ENCODE data around the gene PRDM16.

GRCh38 chr1:3326516-3327388 lies 257.7 kb downstream of the PRDM16 start:
- no peak for TF ChIP-seq CTCF (IDR thresholded peaks at IDR 0.05; ENCODE audit: insufficient read depth, low read depth, low read length)
- no peak for TF ChIP-seq EZH2 (IDR thresholded peaks at IDR 0.05; ENCODE audit: insufficient read depth, low read length)

All from astrocyte (in vitro differentiated cells and primary cell).